PFSK-1 (cell line): ENCODE measurements around the gene RBM20.

Experiments used
- POLR2AphosphoS5 ChIP-seq: IDR thresholded peaks from 2 replicates; pipeline ENCODE4 v1.6.1; 2012; ENCODE audit warnings: low read depth, mild to moderate bottlenecking, control low read depth, low read length, moderate library complexity
- REST ChIP-seq, 2 experiments: IDR thresholded peaks; 2 replicates each; pipeline versions ENCODE4 v1.6.1 to v1.8.0; 2011 to 2012; ENCODE audit warnings: low read depth in 2 of 2, low read length in 2 of 2, control low read depth in 1 of 2, inconsistent platforms in 1 of 2, mild to moderate bottlenecking in 1 of 2, moderate library complexity in 1 of 2; ENCODE audit not compliant: insufficient read depth in 1 of 2
- SIN3A ChIP-seq: IDR thresholded peaks from 2 replicates; pipeline ENCODE4 v1.6.1; 2012; ENCODE audit warnings: mild to moderate bottlenecking, low read length, moderate library complexity, borderline replicate concordance; ENCODE audit not compliant: insufficient read depth
- TAF1 ChIP-seq: IDR thresholded peaks from 2 replicates; pipeline ENCODE4 v1.6.1; 2012; ENCODE audit warnings: low read length, control low read depth, borderline replicate concordance; ENCODE audit not compliant: insufficient read depth

DNA sequence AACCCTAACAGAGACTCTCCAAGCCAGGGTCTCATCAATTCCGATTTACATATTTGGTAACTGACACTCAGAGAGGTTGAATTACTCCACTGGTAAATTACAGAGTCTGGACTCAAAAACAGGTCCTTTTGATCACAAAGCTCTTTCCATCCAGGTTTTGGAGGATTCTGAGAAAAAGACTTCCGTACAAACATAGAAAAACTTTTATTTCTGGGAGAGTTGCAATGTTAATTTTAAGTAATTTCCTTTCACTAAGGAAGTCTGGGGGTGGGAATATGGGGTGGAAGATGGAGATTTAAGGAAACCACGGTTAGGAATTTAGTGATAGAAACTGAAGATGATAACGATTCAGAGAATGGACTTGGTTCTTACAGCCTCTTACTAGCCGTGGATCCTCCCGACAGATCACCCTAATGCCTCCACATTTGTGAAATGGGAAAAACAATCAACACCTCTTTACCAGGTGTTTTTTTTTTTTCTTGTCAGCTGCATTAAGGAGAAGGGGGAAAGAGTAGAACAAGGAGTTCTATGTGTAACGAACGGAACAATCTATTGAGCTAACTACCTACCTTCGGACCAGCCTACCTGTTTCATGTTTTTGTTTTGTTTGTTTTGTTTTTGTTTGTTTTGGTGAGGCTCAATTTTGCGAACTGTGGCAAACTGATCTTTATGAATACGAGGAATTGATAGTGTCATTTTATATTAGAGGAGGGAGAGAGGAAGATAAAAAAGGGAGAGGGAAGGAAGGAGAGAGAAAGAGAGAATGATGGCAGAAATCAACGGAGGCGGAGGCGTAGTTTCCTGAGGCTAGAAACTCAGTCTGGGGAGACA lies 1.7 kb upstream of the RBM20 start:
- TF ChIP-seq REST (IDR thresholded peaks at IDR 0.05; ENCODE audit: insufficient read depth in 1 of 2, low read depth in 2 of 2, low read length in 2 of 2), result no peak
- no peak for TF ChIP-seq POLR2AphosphoS5
- TF ChIP-seq TAF1, result no peak
- no peak for TF ChIP-seq SIN3A
